SK-N-SH (cell line): Measurements from ENCODE around the gene TBL1XR1. TPM values are rescaled to one million over a fixed set of nuclear protein-coding genes. Genes with fewer than 3 reads are reported as not detected.

Source experiments
- CTCF ChIA-PET: fragments of 300-600, 350-600 bp; formaldehyde crosslinking; extraction: SDS; loops from one replicate; lab custom pipeline; 2021; lab: Yijun Ruan, JAX
- POLR2A ChIA-PET: fragments of 350-600 bp; sonication (Branson Sonifier 250); formaldehyde crosslinking; extraction: SDS; loops from one replicate; lab custom pipeline; 2020; ENCODE audit warnings: antibody characterized with exemption, inconsistent platforms; lab: Yijun Ruan, JAX
- DNase-seq: peaks from one replicate; pipeline ENCODE4 v3.0.0; 2012
- H2AFZ ChIP-seq: fragments of 200-600 bp; sonication (generic); 2 replicates; pipeline ENCODE4 v1.8.1; 2016; ENCODE audit warnings: antibody characterized with exemption, mild to moderate bottlenecking, low read depth
- H3F3A ChIP-seq: fragments of 200-600 bp; sonication (generic); replicated peaks from 2 replicates; pipeline ENCODE3; 2016; ENCODE audit warnings: antibody characterized with exemption, mild to moderate bottlenecking; ENCODE audit not compliant: insufficient read depth
- H3K27ac ChIP-seq, 2 experiments: fragments of 200-500 bp in 1 of 2; fragments of 200-600 bp in 1 of 2; sonication (Bioruptor generic) in 1 of 2; sonication (generic), shearing (Covaris generic) in 1 of 2; 2 replicates each; pipeline versions ENCODE4 v1.5.1 to v1.6.1; 2014 to 2016; ENCODE audit warnings: low read depth in 2 of 2, inconsistent platforms in 1 of 2, low read length in 1 of 2, mild to moderate bottlenecking in 1 of 2, mixed read lengths in 1 of 2
- H3K27me3 ChIP-seq: fragments of 200-600 bp; sonication (generic), shearing (Covaris generic); 2 replicates; pipeline ENCODE4 v1.6.1; 2016; ENCODE audit warnings: mixed run types; ENCODE audit not compliant: insufficient read depth
- H3K36me3 ChIP-seq, 2 experiments: fragments of 200-500 bp in 1 of 2; fragments of 200-600 bp in 1 of 2; sonication (Bioruptor generic) in 1 of 2; sonication (generic) in 1 of 2; replicated peaks in 1 of 2; 2 replicates each; pipeline versions ENCODE3 to v1.5.1; 2014 to 2016; ENCODE audit warnings: low read length in 1 of 2, mild to moderate bottlenecking in 1 of 2; ENCODE audit not compliant: insufficient read depth in 2 of 2, control insufficient read depth in 1 of 2
- H3K4me1 ChIP-seq, 2 experiments: fragments of 200-500 bp in 1 of 2; fragments of 200-600 bp in 1 of 2; sonication (Bioruptor generic) in 1 of 2; sonication (generic), shearing (Covaris generic) in 1 of 2; 2 replicates each; pipeline versions ENCODE4 v1.5.1 to v1.6.1; 2014 to 2016; ENCODE audit warnings: low read depth in 1 of 2, low read length in 1 of 2, mixed run types in 1 of 2; ENCODE audit not compliant: insufficient read depth in 2 of 2, control insufficient read depth in 1 of 2
- H3K4me2 ChIP-seq: fragments of 200-600 bp; sonication (generic), shearing (Covaris generic); 2 replicates; pipeline ENCODE4 v1.6.1; 2017; ENCODE audit warnings: mixed run types
- H3K4me3 ChIP-seq, 2 experiments: fragments of 200-500 bp in 1 of 2; fragments of 200-600 bp in 1 of 2; sonication (Bioruptor generic) in 1 of 2; sonication (generic), shearing (Covaris generic) in 1 of 2; 2 replicates each; pipeline versions ENCODE4 v1.5.1 to v1.8.1; 2014 to 2016; ENCODE audit warnings: low read depth in 2 of 2, inconsistent platforms in 1 of 2, low read length in 1 of 2, mild to moderate bottlenecking in 1 of 2, mixed read lengths in 1 of 2, moderate library complexity in 1 of 2
- H3K79me2 ChIP-seq: fragments of 200-600 bp; sonication (generic); 2 replicates; pipeline ENCODE4 v1.8.1; 2017; ENCODE audit warnings: mild to moderate bottlenecking; ENCODE audit not compliant: insufficient read depth
- H3K9ac ChIP-seq: fragments of 200-600 bp; sonication (generic); 2 replicates; pipeline ENCODE4 v1.6.1; 2017; ENCODE audit warnings: mixed run types
- H3K9me2 ChIP-seq: fragments of 200-600 bp; sonication (generic); 2 replicates; pipeline ENCODE4 v1.6.1; 2017; ENCODE audit warnings: mixed run types
- H3K9me3 ChIP-seq: fragments of 200-600 bp; sonication (generic); 2 replicates; pipeline ENCODE4 v1.6.1; 2017; ENCODE audit warnings: mixed run types, mild to moderate bottlenecking, moderate library complexity
- H4K20me1 ChIP-seq: fragments of 200-600 bp; sonication (generic); 2 replicates; pipeline ENCODE4 v1.6.1; 2017; ENCODE audit warnings: mild to moderate bottlenecking, mixed run types; ENCODE audit not compliant: insufficient read depth
- CHD2 ChIP-seq: fragments of 150-350 bp; IDR thresholded peaks from 2 replicates; pipeline ENCODE4 v1.6.1; 2018; ENCODE audit warnings: low read length; ENCODE audit not compliant: partially characterized antibody
- ELF1 ChIP-seq: IDR thresholded peaks from 2 replicates; pipeline ENCODE4 v1.4.0; 2012
- FOSL2 ChIP-seq: IDR thresholded peaks from 2 replicates; pipeline ENCODE4 v1.4.0; 2012; ENCODE audit warnings: low read depth, mild to moderate bottlenecking, moderate library complexity, borderline replicate concordance
- GABPA ChIP-seq: IDR thresholded peaks from 2 replicates; pipeline ENCODE4 v1.4.0; 2012; ENCODE audit warnings: low read depth, mild to moderate bottlenecking
- GATA2 ChIP-seq: sonication (generic); formaldehyde crosslinking; IDR thresholded peaks from 2 replicates; pipeline ENCODE4 v1.5.0; 2020; ENCODE audit warnings: mild to moderate bottlenecking, missing genetic modification reagents
- MEF2A ChIP-seq: IDR thresholded peaks from 2 replicates; pipeline ENCODE4 v1.4.0; 2012; ENCODE audit warnings: low read depth, borderline replicate concordance
- MXI1 ChIP-seq: IDR thresholded peaks from 2 replicates; pipeline ENCODE4 v1.6.1; 2012; ENCODE audit warnings: mild to moderate bottlenecking, low read depth, low read length, improper control_type of control experiment
- NFIC ChIP-seq: IDR thresholded peaks from 2 replicates; pipeline ENCODE4 v1.4.0; 2012; ENCODE audit warnings: borderline replicate concordance
- NRF1 ChIP-seq: IDR thresholded peaks from 2 replicates; pipeline ENCODE4 v1.6.1; 2012; ENCODE audit warnings: low read depth, mild to moderate bottlenecking, low read length
- POLR2AphosphoS5 ChIP-seq: IDR thresholded peaks from 2 replicates; pipeline ENCODE4 v1.6.1; 2012; ENCODE audit warnings: low read depth, low read length
- RAD21 ChIP-seq: IDR thresholded peaks from 2 replicates; pipeline ENCODE4 v1.6.1; 2012; ENCODE audit warnings: mild to moderate bottlenecking, low read length
- RCOR1 ChIP-seq: fragments of 150-350 bp; IDR thresholded peaks from 2 replicates; pipeline ENCODE4 v1.6.1; 2017; ENCODE audit warnings: antibody characterized with exemption, low read length
- REST ChIP-seq: IDR thresholded peaks from 2 replicates; pipeline ENCODE4 v1.6.1; 2012; ENCODE audit warnings: mild to moderate bottlenecking, low read depth, low read length, moderate library complexity
- RFX5 ChIP-seq: IDR thresholded peaks from 2 replicates; pipeline ENCODE4 v1.6.1; 2012; ENCODE audit warnings: mild to moderate bottlenecking, improper control_type of control experiment, low read length
- SMC3 ChIP-seq: IDR thresholded peaks from 2 replicates; pipeline ENCODE4 v1.6.1; 2012; ENCODE audit warnings: low read depth, low read length, improper control_type of control experiment
- ZBTB33 ChIP-seq: IDR thresholded peaks from 2 replicates; pipeline ENCODE4 v1.4.0; 2012; ENCODE audit warnings: low read depth, borderline replicate concordance
- WGBS: methylation state at CpG from one replicate; pipeline ENCODE4 v1.1.6; 2017; ENCODE audit warnings: low lambda C conversion rate; 5-methylcytosine and 5-hydroxymethylcytosine counted together
- polyA plus RNA-seq, 3 experiments: library from polyadenylated mRNA; depleted of rRNA; stranded (reverse); fragments of >200 nt; gene quantifications; 2 replicates each; pipeline ENCODE4 v1.2.3, GENCODE V29; 2012

The TBL1XR1 gene
- polyA plus RNA-seq, 1 of the 3 experiments (the other 2 are of a cell fraction) = 20.9 TPM

- no peak for DNase-seq
- H3K4me2 ChIP-seq = no peak overlapping the region
- 96% methylated on average over 11 of the region's 11 CpGs for WGBS
- CTCF ChIA-PET = no interaction called here
- no peaks in the 10 kb centered on the region for H3K27me3 ChIP-seq
- H3F3A ChIP-seq = no peaks in the 10 kb centered on the region
- TF ChIP-seq NRF1 (no peak), CHD2 (no peak), MXI1 (no peak), RCOR1 (no peak), POLR2AphosphoS5 (no peak), REST (no peak), GATA2 (CRISPR knock-in tag) (no peak)
- no peak overlapping the region for H3K9ac ChIP-seq
- H3K79me2 ChIP-seq = no peaks in the 10 kb centered on the region
- H3K36me3 ChIP-seq = no peaks in the 10 kb centered on the region
- no peaks in the 10 kb centered on the region for H3K9me2 ChIP-seq
- H3K4me3 ChIP-seq = no peak overlapping the region
- no peaks in the 10 kb centered on the region for H3K9me3 ChIP-seq
- H3K4me1 ChIP-seq = no peaks in the 10 kb centered on the region
- POLR2A ChIA-PET = no interaction called here
- no peak overlapping the region for H2AFZ ChIP-seq
- no peaks in the 10 kb centered on the region for H4K20me1 ChIP-seq
- H3K27ac ChIP-seq = no peak overlapping the region
Observed at GRCh38 chr3:176992565-176992964, 204.7 kb downstream of the TBL1XR1 start.

GRCh38 chr3:176988795-176989194 lies 208.5 kb downstream of the TBL1XR1 start:
- ChIA-PET POLR2A (no interaction called here), CTCF (no interaction called here)
- Histone ChIP-seq H3K9ac (no peak overlapping the region), H3K79me2 (no peaks in the 10 kb centered on the region), H3K4me1 (no peaks in the 10 kb centered on the region), H2AFZ (no peak overlapping the region), H3K36me3 (no peaks in the 10 kb centered on the region), H3K9me3 (no peaks in the 10 kb centered on the region), H3K9me2 (no peaks in the 10 kb centered on the region), H3K27me3 (no peaks in the 10 kb centered on the region), H3K4me3 (no peak overlapping the region), H3K4me2 (no peak overlapping the region), H3F3A (no peaks in the 10 kb centered on the region), H3K27ac (no peak overlapping the region), H4K20me1 (no peaks in the 10 kb centered on the region)
- no peak for DNase-seq
- WGBS = 76% methylated on average over 3 of the region's 3 CpGs
- no peak for TF ChIP-seq FOSL2
- TF ChIP-seq GABPA = no peak
- TF ChIP-seq MXI1 = no peak
- no peak for TF ChIP-seq NFIC
- TF ChIP-seq REST = no peak
- no peak for TF ChIP-seq RAD21
- TF ChIP-seq NRF1 = no peak
- no peak for TF ChIP-seq ELF1
- TF ChIP-seq MEF2A = no peak
- no peak for TF ChIP-seq SMC3
- TF ChIP-seq RFX5 = no peak
- no peak for TF ChIP-seq ZBTB33
- TF ChIP-seq, all 33 proteins: peak for 0
